KG1 (cell line): ENCODE measurements around the gene SHFL.
A peak's percentile ranks its signal among the peaks of the same experiment; 100 is the strongest.

ENCODE experiments used
- DNase-seq: peaks from one replicate; lab custom pipeline; 2025; lab: John Stamatoyannopoulos, UW

The SHFL gene

DNA sequence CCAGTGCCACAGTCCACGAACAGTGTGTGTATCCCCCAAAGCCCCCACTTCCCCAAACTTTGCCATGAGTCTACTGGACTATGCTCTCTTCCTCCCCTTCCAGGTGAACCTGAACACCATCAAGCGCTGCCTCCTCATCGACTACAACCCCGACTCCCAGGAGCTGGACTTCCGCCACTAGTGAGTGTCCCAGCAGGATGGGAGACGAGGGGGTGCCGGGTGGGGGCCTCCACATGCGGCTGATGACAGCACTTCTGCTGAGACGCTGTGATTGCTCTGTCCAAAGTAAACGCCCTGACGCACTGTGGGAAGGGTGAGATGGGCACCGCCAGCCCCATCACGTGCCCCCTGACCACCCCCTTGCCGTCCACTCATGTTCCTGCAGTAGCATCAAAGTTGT lies 23.4 kb downstream of the SHFL start:
- DNase-seq = no peak

- no peak for DNase-seq
Measured at GRCh38 chr19:10110076-10110971, 24.2 kb downstream of the SHFL start.

DNA sequence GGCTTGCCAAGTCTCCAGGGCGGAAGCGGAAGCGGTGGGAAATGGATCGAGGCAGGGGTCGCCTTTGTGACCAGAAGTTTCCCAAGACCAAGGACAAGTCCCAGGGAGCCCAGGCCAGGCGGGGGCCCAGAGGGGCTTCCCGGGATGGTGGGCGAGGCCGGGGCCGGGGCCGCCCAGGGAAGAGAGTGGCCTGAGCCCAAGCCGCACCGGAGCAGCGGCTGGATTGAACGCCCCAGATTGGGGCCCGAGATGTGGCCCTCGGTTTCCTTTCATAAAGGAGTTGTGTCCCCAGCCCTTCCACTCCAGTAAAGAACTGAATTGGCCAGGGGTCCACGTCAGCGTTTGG lies 24.8 kb downstream of the SHFL start:
- DNase-seq = no peak

GRCh38 chr19:10111405-10111811 lies 25.3 kb downstream of the SHFL start, which contains the start of gene P2RY11:
Gene P2RY11, plus strand, starts transcription at chr19:10111693. Its CDS starts 29 bp downstream, at chr19:10111722.
- peak; percentile 30 for DNase-seq

DNA sequence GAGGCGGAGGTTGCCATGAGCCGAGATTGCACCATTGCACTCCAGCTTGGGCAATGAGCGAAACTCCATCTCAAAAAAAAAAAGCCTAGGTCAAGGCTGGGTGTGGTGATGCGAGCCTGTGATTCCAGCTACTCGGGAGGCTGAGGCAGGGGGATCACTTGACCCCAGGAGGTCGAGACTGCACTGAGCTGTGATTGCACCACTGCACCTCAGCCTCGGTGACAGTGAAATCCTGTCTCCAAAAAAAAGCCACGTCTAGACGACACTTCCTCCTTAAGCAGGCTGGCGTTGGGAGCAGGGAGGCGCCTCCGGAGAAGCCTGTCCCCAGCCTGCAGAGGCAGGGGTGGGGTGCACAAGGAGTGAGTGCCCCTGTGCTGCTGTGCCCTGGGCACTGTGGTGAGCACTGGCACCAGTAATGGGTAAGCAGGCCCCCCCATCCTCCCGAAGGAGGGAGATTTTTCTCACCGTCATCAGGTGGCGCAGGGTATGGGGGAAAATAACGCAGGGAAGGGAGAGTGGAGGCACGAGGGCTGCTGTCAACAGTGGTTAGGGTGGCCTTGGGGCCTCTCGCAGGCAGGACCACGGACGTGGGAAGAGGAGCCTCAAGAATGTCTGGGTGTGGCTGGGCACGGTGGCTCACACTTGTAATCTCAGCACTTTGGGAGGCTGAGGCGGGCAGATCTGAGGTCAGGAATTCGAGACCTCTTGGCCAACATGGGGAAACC lies 26.1 kb downstream of the SHFL start:
- DNase-seq = no peak

GRCh38 chr19:10112895-10113591 lies 26.9 kb downstream of the SHFL start:
- DNase-seq = peak; percentile 32

DNA sequence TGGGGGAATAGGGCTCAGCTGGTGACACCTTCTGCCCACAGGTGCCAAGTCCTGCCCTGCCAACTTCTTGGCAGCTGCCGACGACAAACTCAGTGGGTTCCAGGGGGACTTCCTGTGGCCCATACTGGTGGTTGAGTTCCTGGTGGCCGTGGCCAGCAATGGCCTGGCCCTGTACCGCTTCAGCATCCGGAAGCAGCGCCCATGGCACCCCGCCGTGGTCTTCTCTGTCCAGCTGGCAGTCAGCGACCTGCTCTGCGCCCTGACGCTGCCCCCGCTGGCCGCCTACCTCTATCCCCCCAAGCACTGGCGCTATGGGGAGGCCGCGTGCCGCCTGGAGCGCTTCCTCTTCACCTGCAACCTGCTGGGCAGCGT lies 27.5 kb downstream of the SHFL start:
- no peak for DNase-seq

GRCh38 chr19:10113964-10114650 lies 28.0 kb downstream of the SHFL start:
- no peak for DNase-seq

DNA sequence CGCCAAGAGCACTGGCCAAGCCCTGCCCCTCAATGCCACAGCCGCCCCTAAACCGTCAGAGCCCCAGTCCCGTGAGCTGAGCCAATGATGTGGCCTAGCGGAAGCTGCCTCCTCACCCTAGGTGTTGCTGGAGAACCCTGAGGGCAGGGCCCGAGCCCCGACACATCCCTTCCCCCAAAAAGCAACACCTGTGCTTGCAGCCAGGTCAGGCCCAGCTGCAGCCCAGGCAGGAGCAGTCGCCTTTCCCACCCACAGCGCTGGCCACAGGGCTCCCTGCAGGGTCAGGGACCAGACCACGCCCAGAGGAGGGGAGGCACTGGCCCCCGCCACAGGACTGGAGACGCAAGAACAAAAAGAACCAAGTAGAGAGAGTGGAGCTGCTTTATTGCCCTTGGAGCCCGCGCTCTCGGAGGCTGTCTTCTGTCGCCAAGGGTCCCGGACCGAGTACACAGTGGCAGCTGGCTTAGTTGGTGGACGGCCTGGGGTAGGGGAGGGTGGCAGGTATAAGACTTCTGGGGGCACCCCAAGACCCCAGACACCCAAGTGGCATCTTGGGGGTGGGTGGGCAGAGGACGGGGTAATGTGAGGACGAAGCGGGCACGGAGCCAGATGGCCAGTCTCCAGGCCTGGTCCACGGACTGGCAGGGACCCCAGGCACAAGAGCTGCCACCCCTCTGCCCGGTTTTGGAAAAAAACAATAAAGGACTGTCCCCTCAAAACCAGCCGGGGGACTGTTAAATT lies 28.7 kb downstream of the SHFL start:
- DNase-seq = no peak

DNA sequence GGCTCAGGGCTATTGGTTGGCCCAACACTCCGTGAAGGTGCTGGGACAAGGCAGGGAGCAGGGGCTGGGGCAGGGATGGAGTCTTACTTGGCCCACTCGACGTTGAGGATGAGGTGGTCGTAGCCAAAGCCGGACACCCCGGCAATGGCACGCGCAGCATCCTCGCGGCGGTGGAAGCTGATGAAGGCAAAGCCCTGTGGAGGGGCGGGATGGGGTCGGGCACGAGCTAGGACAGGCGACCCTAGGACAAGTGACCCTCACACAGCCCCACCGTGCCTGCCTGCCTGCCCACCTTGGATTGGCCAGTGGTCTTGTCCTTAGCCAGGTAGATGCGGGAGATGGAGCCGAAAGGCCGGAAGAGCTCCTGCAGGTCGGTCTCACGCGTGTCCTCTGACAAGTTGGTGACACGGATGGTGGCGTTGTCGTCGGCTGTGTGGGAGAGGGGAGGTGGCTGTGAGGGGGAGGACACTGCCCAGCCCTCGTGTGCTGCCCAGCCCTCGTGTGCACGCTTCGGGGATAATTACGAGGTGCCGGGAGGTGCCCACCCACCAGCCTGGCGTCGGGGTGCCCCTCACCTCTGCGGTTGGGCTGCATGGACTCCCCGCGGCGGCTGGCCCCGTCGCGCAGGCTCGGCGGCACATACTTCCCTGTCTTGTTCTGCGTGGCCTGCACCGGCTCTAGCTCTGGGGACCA lies 29.4 kb downstream of the SHFL start:
- DNase-seq = no peak

GRCh38 chr19:10116085-10116865 lies 30.2 kb downstream of the SHFL start:
- DNase-seq = no peak

DNA sequence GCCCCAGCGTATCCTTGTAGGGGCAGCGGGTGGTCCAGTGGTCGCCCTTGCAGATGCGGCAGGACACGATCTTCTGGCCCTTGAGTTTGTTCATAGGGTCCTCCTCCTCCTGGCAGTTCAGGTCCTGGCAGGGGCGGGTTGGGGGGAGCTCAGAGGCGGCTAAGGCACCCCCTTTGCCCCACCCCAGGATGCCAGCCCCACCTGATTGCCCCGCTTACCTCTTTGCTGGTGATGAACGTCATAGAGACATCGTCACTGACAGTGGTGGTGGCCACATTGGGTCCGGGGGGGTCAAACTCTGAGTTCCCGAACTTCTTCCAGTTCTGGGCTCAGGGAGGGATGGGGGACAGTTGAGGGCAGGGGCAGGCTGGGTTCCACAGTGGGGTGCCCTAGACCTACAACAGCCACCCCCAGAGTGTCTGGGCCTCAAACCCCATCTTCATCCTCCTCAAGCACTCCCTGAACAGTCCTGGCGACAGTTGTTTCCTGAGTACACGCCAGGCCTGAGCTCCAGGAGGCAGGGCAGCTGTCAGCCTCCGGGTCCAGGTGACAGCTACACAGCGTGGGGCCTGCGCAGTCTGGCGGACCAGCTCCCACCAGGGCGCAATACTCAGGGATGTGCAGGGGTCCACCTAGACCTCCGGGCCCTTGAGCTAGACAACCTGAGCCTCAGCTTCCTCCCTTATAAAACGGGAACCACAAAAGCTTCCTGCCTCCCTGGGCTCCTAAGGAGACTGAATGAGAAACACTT lies 30.9 kb downstream of the SHFL start:
- no peak for DNase-seq

DNA sequence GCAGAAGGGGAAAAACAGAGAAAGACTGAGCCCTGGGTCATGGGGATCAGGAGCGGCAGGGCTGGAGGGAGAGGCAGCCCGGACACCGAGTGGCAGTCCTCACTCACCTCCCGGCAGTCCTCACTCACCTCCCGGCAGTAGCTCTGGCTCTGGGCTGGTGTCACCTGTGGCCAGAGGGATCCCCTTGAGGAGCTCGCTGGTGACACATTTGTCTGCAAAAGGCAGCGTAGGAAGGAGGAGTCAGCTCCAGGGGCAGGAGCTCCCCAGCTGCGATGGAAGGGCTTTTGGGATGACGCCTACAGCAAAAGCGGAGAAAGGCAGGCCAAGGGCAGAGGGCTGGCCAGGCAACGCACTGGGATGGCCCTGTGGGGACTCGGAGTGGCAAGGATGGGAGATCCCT lies 32.8 kb downstream of the SHFL start:
- DNase-seq = no peak

DNA sequence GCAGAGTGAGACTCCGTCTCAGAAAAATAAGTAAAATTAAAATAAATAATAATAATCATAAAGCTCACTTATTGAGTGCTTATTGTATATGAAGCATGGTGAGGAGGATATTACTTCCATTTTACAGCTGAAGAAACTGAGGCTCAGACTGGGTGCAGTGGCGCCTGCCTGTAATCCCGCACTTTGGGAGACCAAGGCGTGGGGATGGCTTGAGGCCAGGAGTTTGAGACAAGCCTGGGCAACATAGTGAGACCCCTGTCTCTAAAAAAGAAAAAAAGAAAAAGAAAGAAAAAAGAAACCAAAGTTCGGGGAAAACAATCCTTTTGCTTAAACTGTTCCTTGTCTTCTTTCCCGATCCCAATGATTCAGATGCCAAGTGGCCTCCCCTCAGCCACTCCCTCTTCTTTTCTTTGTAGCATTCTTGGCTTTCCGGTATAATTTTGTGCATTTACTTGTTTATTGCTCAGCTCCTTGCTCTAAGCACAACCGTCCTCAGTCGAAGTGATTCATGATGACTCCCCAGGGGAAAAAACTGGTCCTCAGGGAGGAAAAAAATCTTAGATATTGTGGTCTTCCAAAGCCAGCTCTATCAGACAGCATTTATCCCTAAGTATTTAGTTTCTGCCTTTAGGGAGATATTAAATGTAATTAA lies 34.5 kb downstream of the SHFL start:
- no peak for DNase-seq

DNA sequence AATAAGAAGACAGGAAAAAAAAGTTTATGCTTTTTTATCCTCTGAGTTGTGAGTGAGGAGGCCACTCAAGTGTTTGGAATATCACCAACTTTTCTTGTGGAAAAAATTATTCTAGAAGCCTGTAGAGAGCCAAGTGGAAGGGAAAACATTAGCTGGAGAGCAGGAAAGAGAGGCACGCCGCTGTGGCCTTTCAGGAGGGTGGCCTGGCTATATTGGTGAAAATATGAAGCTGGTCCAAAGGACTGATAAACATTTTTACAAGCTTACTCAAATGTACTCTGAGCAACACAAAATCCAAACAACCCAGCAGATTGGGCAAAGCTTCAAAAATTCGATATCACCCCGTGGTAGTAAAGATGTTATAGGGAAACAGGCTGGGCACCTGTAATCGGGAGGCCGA lies 35.9 kb downstream of the SHFL start:
- DNase-seq = no peak

GRCh38 chr19:10124429-10124828 lies 38.3 kb downstream of the SHFL start:
- no peak for DNase-seq

DNA sequence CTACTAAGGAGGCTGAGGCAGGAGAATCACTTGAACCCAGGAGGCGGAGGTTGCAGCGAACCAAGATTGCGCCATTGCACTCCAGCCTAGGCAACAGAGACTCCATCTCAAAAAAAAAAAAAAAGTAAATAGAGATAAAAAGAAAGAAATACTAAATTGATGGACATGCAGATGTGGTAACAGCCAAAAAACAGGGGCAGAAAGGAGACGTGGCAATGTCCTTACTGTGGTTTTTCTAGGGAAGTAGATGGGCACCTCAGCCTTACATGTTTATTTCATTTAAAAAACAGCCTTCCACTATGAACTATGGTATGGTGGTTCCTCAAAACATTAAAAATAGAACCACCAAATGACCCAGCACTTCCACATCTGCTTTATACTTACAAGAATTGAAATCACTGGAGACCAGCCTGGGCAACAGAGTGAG lies 40.1 kb downstream of the SHFL start:
- peak; percentile 22 for DNase-seq

DNA sequence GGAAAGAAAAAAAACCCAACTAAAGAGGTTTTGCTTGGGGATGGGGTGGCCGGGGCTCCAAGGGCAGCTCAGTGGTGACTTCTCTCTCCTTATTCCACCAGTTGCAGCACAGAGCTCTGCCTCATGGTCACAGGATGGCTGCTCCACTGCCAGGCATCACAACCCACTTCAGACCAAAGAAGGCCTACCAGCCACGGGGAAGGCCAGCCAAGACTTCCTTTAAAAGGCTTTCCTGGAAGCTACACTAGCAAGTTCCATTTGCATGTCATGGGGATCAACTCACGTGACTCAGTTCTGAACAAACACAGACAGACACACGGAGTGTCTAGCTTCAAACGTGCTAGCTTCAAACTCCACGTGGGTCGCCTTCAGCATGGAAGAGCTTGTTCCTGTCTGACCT lies 46.8 kb downstream of the SHFL start:
- no peak for DNase-seq

- DNase-seq = no peak
Measured at GRCh38 chr19:10133596-10133995, 47.5 kb downstream of the SHFL start.
